Cardiac septum (tissue), 1 donor: ENCODE data around the gene MOV10L1. TPM values are rescaled to one million over a fixed set of nuclear protein-coding genes. Genes with fewer than 3 reads are reported as not detected.

Experiments used
- DNase-seq: peaks from one replicate; pipeline ENCODE4 v3.0.0-alpha.2; 2020; ENCODE audit warnings: low spot score
- intact Hi-C: fragments of 100-400 bp; cut with DNase I; formaldehyde crosslinking; loops from one replicate; pipeline ENCODE4 v1.14.0; 2022
- total RNA-seq: library from RNA; stranded (reverse); fragmentation: NEBNext Ultra II Directional; extraction: Animal tissue kit (Norgen Biotek cat#: 25700); gene quantifications from one replicate; pipeline ENCODE4 v1.2.1, GENCODE V29; 2021
- donor health status: DM: no; HTN: no; CAD: no.

The MOV10L1 gene
- total RNA-seq, 1 donor from 2014 or later, result 0.46 TPM

- DNase-seq, result no peak
- intact Hi-C loops, result loop anchor here (2.0 to 10.0 kb wide), 3 partner anchors 57 to 271 kb away; partner anchors contain the start of gene PIM3
These were observed 116.2 kb downstream of the MOV10L1 start for GRCh38 chr22:50205781-50206569.

GRCh38 chr22:50206599-50206998 lies 116.8 kb downstream of the MOV10L1 start:
- intact Hi-C loops, result loop anchor here (2.0 to 10.0 kb wide), 3 partner anchors 58 to 272 kb away; partner anchors contain the start of gene PIM3
- peak; percentile 89 for DNase-seq

GRCh38 chr22:50207383-50208140 lies 117.8 kb downstream of the MOV10L1 start:
- DNase-seq, result no peak
- intact Hi-C loops, result loop anchor here (2.0 to 10.0 kb wide), 3 partner anchors 59 to 273 kb away; partner anchors contain the start of gene PIM3

GRCh38 chr22:50208430-50208938 lies 118.7 kb downstream of the MOV10L1 start:
- no peak for DNase-seq
- intact Hi-C loops, result loop anchor here (10.0 kb wide), 2 partner anchors 244 to 274 kb away; partner anchors contain the start of gene PIM3

- intact Hi-C loops, result loop anchor here (10.0 kb wide), 2 partner anchors 244 to 274 kb away; partner anchors contain the start of gene PIM3
- DNase-seq, result no peak
These were observed 119.4 kb downstream of the MOV10L1 start for GRCh38 chr22:50208939-50209892.

GRCh38 chr22:50209893-50210292 lies 120.1 kb downstream of the MOV10L1 start:
- intact Hi-C loops, result loop anchor here (10.0 kb wide), 2 partner anchors 245 to 275 kb away; partner anchors contain the start of gene PIM3
- no peak for DNase-seq

GRCh38 chr22:50210378-50211139 lies 120.8 kb downstream of the MOV10L1 start:
- no peak for DNase-seq
- intact Hi-C loops, result no loop called here

GRCh38 chr22:50211147-50211546 lies 121.3 kb downstream of the MOV10L1 start:
- intact Hi-C loops, result no loop called here
- DNase-seq, result no peak

Other genes starting within 250 kb of the MOV10L1 start
- gene ZBED4, start 236.2 kb upstream of the MOV10L1 start, total RNA-seq, result 6.2 TPM
- gene ALG12, start 171.6 kb upstream of the MOV10L1 start, total RNA-seq, result 14.3 TPM
- gene CRELD2, start 171.4 kb upstream of the MOV10L1 start, total RNA-seq, result 32.9 TPM
- gene PIM3, start 129.2 kb upstream of the MOV10L1 start, total RNA-seq, result 31.3 TPM
- gene IL17REL, start 77.2 kb upstream of the MOV10L1 start, total RNA-seq, result not detected
- gene TTLL8, start 31.7 kb upstream of the MOV10L1 start, total RNA-seq, result not detected
- gene MLC1, start 4.6 kb upstream of the MOV10L1 start, total RNA-seq, result 0.13 TPM
- gene PANX2, start 80.7 kb downstream of the MOV10L1 start, total RNA-seq, result 0.30 TPM
- gene TRABD, start 95.9 kb downstream of the MOV10L1 start, total RNA-seq, result 20.1 TPM
- gene SELENOO, start 111.0 kb downstream of the MOV10L1 start, total RNA-seq, result 12.7 TPM
- gene TUBGCP6, start 155.0 kb downstream of the MOV10L1 start, total RNA-seq, result 22.8 TPM
- 13.1 TPM for gene HDAC10, start 161.3 kb downstream of the MOV10L1 start, total RNA-seq
- 32.5 TPM for gene MAPK12, start 171.7 kb downstream of the MOV10L1 start, total RNA-seq
- gene MAPK11, start 180.4 kb downstream of the MOV10L1 start, total RNA-seq, result 11.7 TPM
- 85.7 TPM for gene PLXNB2, start 217.6 kb downstream of the MOV10L1 start, total RNA-seq
- 2.8 TPM for gene DENND6B, start 237.0 kb downstream of the MOV10L1 start, total RNA-seq